SK-N-SH (cell line): ENCODE data around the gene CST11. TPM values are rescaled to one million over a fixed set of nuclear protein-coding genes. Genes with fewer than 3 reads are reported as not detected.

Source experiments
- CTCF ChIA-PET: fragments of 300-600, 350-600 bp; formaldehyde crosslinking; extraction: SDS; loops from one replicate; lab custom pipeline; 2021; lab: Yijun Ruan, JAX
- POLR2A ChIA-PET: fragments of 350-600 bp; sonication (Branson Sonifier 250); formaldehyde crosslinking; extraction: SDS; loops from one replicate; lab custom pipeline; 2020; ENCODE audit warnings: antibody characterized with exemption, inconsistent platforms; lab: Yijun Ruan, JAX
- DNase-seq: peaks from one replicate; pipeline ENCODE4 v3.0.0; 2012
- H2AFZ ChIP-seq: fragments of 200-600 bp; sonication (generic); 2 replicates; pipeline ENCODE4 v1.8.1; 2016; ENCODE audit warnings: antibody characterized with exemption, mild to moderate bottlenecking, low read depth
- H3F3A ChIP-seq: fragments of 200-600 bp; sonication (generic); replicated peaks from 2 replicates; pipeline ENCODE3; 2016; ENCODE audit warnings: antibody characterized with exemption, mild to moderate bottlenecking; ENCODE audit not compliant: insufficient read depth
- H3K27ac ChIP-seq, 2 experiments: fragments of 200-500 bp in 1 of 2; fragments of 200-600 bp in 1 of 2; sonication (Bioruptor generic) in 1 of 2; sonication (generic), shearing (Covaris generic) in 1 of 2; 2 replicates each; pipeline versions ENCODE4 v1.5.1 to v1.6.1; 2014 to 2016; ENCODE audit warnings: low read depth in 2 of 2, inconsistent platforms in 1 of 2, low read length in 1 of 2, mild to moderate bottlenecking in 1 of 2, mixed read lengths in 1 of 2
- H3K27me3 ChIP-seq: fragments of 200-600 bp; sonication (generic), shearing (Covaris generic); 2 replicates; pipeline ENCODE4 v1.6.1; 2016; ENCODE audit warnings: mixed run types; ENCODE audit not compliant: insufficient read depth
- H3K36me3 ChIP-seq, 2 experiments: fragments of 200-500 bp in 1 of 2; fragments of 200-600 bp in 1 of 2; sonication (Bioruptor generic) in 1 of 2; sonication (generic) in 1 of 2; replicated peaks in 1 of 2; 2 replicates each; pipeline versions ENCODE3 to v1.5.1; 2014 to 2016; ENCODE audit warnings: low read length in 1 of 2, mild to moderate bottlenecking in 1 of 2; ENCODE audit not compliant: insufficient read depth in 2 of 2, control insufficient read depth in 1 of 2
- H3K4me1 ChIP-seq, 2 experiments: fragments of 200-500 bp in 1 of 2; fragments of 200-600 bp in 1 of 2; sonication (Bioruptor generic) in 1 of 2; sonication (generic), shearing (Covaris generic) in 1 of 2; 2 replicates each; pipeline versions ENCODE4 v1.5.1 to v1.6.1; 2014 to 2016; ENCODE audit warnings: low read depth in 1 of 2, low read length in 1 of 2, mixed run types in 1 of 2; ENCODE audit not compliant: insufficient read depth in 2 of 2, control insufficient read depth in 1 of 2
- H3K4me2 ChIP-seq: fragments of 200-600 bp; sonication (generic), shearing (Covaris generic); 2 replicates; pipeline ENCODE4 v1.6.1; 2017; ENCODE audit warnings: mixed run types
- H3K4me3 ChIP-seq, 2 experiments: fragments of 200-500 bp in 1 of 2; fragments of 200-600 bp in 1 of 2; sonication (Bioruptor generic) in 1 of 2; sonication (generic), shearing (Covaris generic) in 1 of 2; 2 replicates each; pipeline versions ENCODE4 v1.5.1 to v1.8.1; 2014 to 2016; ENCODE audit warnings: low read depth in 2 of 2, inconsistent platforms in 1 of 2, low read length in 1 of 2, mild to moderate bottlenecking in 1 of 2, mixed read lengths in 1 of 2, moderate library complexity in 1 of 2
- H3K79me2 ChIP-seq: fragments of 200-600 bp; sonication (generic); 2 replicates; pipeline ENCODE4 v1.8.1; 2017; ENCODE audit warnings: mild to moderate bottlenecking; ENCODE audit not compliant: insufficient read depth
- H3K9ac ChIP-seq: fragments of 200-600 bp; sonication (generic); 2 replicates; pipeline ENCODE4 v1.6.1; 2017; ENCODE audit warnings: mixed run types
- H3K9me2 ChIP-seq: fragments of 200-600 bp; sonication (generic); 2 replicates; pipeline ENCODE4 v1.6.1; 2017; ENCODE audit warnings: mixed run types
- H3K9me3 ChIP-seq: fragments of 200-600 bp; sonication (generic); 2 replicates; pipeline ENCODE4 v1.6.1; 2017; ENCODE audit warnings: mixed run types, mild to moderate bottlenecking, moderate library complexity
- H4K20me1 ChIP-seq: fragments of 200-600 bp; sonication (generic); 2 replicates; pipeline ENCODE4 v1.6.1; 2017; ENCODE audit warnings: mild to moderate bottlenecking, mixed run types; ENCODE audit not compliant: insufficient read depth
- CHD2 ChIP-seq: fragments of 150-350 bp; IDR thresholded peaks from 2 replicates; pipeline ENCODE4 v1.6.1; 2018; ENCODE audit warnings: low read length; ENCODE audit not compliant: partially characterized antibody
- CTCF ChIP-seq: fragments of 200-600 bp; sonication (generic); IDR thresholded peaks from 2 replicates; pipeline ENCODE4 v1.6.1; 2017; ENCODE audit warnings: antibody characterized with exemption, mild to moderate bottlenecking, moderate library complexity
- ELF1 ChIP-seq: IDR thresholded peaks from 2 replicates; pipeline ENCODE4 v1.4.0; 2012
- EP300 ChIP-seq, 2 experiments: IDR thresholded peaks; 2 replicates each; pipeline versions ENCODE4 v1.4.0 to v1.6.1; 2012; ENCODE audit warnings: borderline replicate concordance in 1 of 2, low read depth in 1 of 2, low read length in 1 of 2
- EZH2phosphoT487 ChIP-seq: fragments of 200-600 bp; sonication (generic); IDR thresholded peaks from 2 replicates; pipeline ENCODE4 v1.6.1; 2017; ENCODE audit warnings: low read depth, mixed run types, mild to moderate bottlenecking, antibody characterized with exemption, moderate library complexity, borderline replicate concordance
- FOSL2 ChIP-seq: IDR thresholded peaks from 2 replicates; pipeline ENCODE4 v1.4.0; 2012; ENCODE audit warnings: low read depth, mild to moderate bottlenecking, moderate library complexity, borderline replicate concordance
- FOXM1 ChIP-seq: IDR thresholded peaks from 2 replicates; pipeline ENCODE4 v1.4.0; 2012; ENCODE audit warnings: low read depth, mild to moderate bottlenecking
- GATA2 ChIP-seq: sonication (generic); formaldehyde crosslinking; IDR thresholded peaks from 2 replicates; pipeline ENCODE4 v1.5.0; 2020; ENCODE audit warnings: mild to moderate bottlenecking, missing genetic modification reagents
- POLR2AphosphoS5 ChIP-seq: IDR thresholded peaks from 2 replicates; pipeline ENCODE4 v1.6.1; 2012; ENCODE audit warnings: low read depth, low read length
- RAD21 ChIP-seq: IDR thresholded peaks from 2 replicates; pipeline ENCODE4 v1.6.1; 2012; ENCODE audit warnings: mild to moderate bottlenecking, low read length
- RCOR1 ChIP-seq: fragments of 150-350 bp; IDR thresholded peaks from 2 replicates; pipeline ENCODE4 v1.6.1; 2017; ENCODE audit warnings: antibody characterized with exemption, low read length
- SIN3A ChIP-seq: IDR thresholded peaks from 2 replicates; pipeline ENCODE4 v1.6.1; 2012; ENCODE audit warnings: low read depth, mild to moderate bottlenecking, low read length, moderate library complexity, borderline replicate concordance
- SMC3 ChIP-seq: IDR thresholded peaks from 2 replicates; pipeline ENCODE4 v1.6.1; 2012; ENCODE audit warnings: low read depth, low read length, improper control_type of control experiment
- TAF1 ChIP-seq: IDR thresholded peaks from 2 replicates; pipeline ENCODE4 v1.6.1; 2012; ENCODE audit warnings: low read depth, mild to moderate bottlenecking, low read length, moderate library complexity, borderline replicate concordance
- TCF12 ChIP-seq: IDR thresholded peaks from 2 replicates; pipeline ENCODE4 v1.4.0; 2012
- TEAD4 ChIP-seq: IDR thresholded peaks from 2 replicates; pipeline ENCODE4 v1.4.0; 2012; ENCODE audit warnings: mild to moderate bottlenecking, borderline replicate concordance; ENCODE audit not compliant: insufficient read depth
- USF1 ChIP-seq: IDR thresholded peaks from 2 replicates; pipeline ENCODE4 v1.4.0; 2012; ENCODE audit warnings: low read depth, borderline replicate concordance
- USF2 ChIP-seq: fragments of 150-350 bp; IDR thresholded peaks from 2 replicates; pipeline ENCODE4 v1.6.1; 2017; ENCODE audit warnings: antibody characterized with exemption, low read length, low read depth, borderline replicate concordance
- WGBS: methylation state at CpG from one replicate; pipeline ENCODE4 v1.1.6; 2017; ENCODE audit warnings: low lambda C conversion rate; 5-methylcytosine and 5-hydroxymethylcytosine counted together
- polyA plus RNA-seq, 3 experiments: library from polyadenylated mRNA; depleted of rRNA; stranded (reverse); fragments of >200 nt; gene quantifications; 2 replicates each; pipeline ENCODE4 v1.2.3, GENCODE V29; 2012
- TF ChIP-seq, protein P1 (sequence below): IDR thresholded peaks from 2 replicates; pipeline ENCODE4 v1.4.0; 2012; ENCODE audit warnings: low read depth
- TF ChIP-seq, protein P2 (sequence below): IDR thresholded peaks from 2 replicates; pipeline ENCODE4 v1.6.1; 2012; ENCODE audit warnings: mild to moderate bottlenecking, low read depth, low read length, moderate library complexity

The CST11 gene
- polyA plus RNA-seq, 1 of the 3 experiments (the other 2 are of a cell fraction) = not detected

DNA sequence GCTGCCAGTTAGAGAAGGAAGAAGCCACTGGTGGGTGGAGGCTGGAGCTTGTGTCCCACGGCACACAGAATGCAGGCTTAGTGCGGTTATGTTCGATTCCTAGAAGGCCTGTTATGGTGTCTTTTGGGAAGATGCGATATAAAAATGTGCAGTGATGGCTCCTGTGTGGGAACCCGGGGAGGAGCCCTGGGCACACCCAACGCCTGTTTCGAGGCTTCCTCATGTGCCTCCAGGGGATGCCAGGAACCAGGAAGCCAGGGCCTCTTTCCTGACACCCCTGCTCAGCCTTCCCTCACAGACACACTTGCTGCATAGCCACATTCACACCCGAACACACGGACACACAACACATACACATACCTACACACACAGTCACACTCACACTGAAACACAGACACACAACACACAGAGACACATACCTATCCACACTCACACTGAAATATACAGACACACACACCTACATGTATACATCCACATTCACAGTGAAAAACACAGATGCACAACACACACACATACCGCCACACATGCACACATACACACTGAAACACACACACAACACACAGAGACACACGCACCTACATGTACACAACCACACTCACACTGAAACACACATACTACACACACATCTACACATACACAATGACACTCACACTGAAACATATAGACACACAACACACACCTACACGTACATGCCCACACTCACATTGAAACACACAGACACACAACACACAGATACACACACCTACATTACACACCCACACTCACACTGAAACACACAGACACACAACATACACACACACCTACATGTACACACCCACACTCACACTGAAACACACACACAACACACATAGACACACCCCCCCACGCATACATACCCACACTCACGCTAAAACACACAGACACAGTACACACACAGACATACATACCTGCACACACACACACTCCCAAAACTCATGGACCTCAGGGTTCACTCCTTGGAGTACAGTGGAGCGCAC lies 1.2 kb upstream of the CST11 start:
- Histone ChIP-seq H3K9ac (no peak overlapping the region), H3F3A (no peaks in the 10 kb centered on the region), H3K4me3 (no peak overlapping the region), H3K9me3 (no peaks in the 10 kb centered on the region), H3K36me3 (no peaks in the 10 kb centered on the region), H3K79me2 (no peaks in the 10 kb centered on the region), H3K27me3 (peaks cover 51% of the 10 kb centered on the region), H3K4me1 (no peaks in the 10 kb centered on the region)
- no peak for DNase-seq
- CTCF ChIA-PET = interaction anchor here (1.5 kb wide), 1 partner anchor 10 kb away, joined by 5 read pairs; no protein-coding TSS in a partner anchor
- WGBS = 42% methylated on average over 14 of the region's 15 CpGs
- TF ChIP-seq GATA2 (CRISPR knock-in tag) (no peak), USF2 (no peak), TCF12 (no peak), EP300 (IDR thresholded peaks at IDR 0.05; ENCODE audit: borderline replicate concordance in 1 of 2, low read depth in 1 of 2, low read length in 1 of 2) (no peak), ELF1 (no peak), EZH2phosphoT487 (no peak), RAD21 (no peak), SMC3 (no peak), TAF1 (no peak), CHD2 (no peak), CTCF (no peak), USF1 (no peak), POLR2AphosphoS5 (no peak), SIN3A (no peak), FOXM1 (no peak), FOSL2 (no peak), TEAD4 (no peak), RCOR1 (no peak)
- TF ChIP-seq, protein P1, sequence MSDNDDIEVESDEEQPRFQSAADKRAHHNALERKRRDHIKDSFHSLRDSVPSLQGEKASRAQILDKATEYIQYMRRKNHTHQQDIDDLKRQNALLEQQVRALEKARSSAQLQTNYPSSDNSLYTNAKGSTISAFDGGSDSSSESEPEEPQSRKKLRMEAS = no peak
- TF ChIP-seq, protein P2, sequence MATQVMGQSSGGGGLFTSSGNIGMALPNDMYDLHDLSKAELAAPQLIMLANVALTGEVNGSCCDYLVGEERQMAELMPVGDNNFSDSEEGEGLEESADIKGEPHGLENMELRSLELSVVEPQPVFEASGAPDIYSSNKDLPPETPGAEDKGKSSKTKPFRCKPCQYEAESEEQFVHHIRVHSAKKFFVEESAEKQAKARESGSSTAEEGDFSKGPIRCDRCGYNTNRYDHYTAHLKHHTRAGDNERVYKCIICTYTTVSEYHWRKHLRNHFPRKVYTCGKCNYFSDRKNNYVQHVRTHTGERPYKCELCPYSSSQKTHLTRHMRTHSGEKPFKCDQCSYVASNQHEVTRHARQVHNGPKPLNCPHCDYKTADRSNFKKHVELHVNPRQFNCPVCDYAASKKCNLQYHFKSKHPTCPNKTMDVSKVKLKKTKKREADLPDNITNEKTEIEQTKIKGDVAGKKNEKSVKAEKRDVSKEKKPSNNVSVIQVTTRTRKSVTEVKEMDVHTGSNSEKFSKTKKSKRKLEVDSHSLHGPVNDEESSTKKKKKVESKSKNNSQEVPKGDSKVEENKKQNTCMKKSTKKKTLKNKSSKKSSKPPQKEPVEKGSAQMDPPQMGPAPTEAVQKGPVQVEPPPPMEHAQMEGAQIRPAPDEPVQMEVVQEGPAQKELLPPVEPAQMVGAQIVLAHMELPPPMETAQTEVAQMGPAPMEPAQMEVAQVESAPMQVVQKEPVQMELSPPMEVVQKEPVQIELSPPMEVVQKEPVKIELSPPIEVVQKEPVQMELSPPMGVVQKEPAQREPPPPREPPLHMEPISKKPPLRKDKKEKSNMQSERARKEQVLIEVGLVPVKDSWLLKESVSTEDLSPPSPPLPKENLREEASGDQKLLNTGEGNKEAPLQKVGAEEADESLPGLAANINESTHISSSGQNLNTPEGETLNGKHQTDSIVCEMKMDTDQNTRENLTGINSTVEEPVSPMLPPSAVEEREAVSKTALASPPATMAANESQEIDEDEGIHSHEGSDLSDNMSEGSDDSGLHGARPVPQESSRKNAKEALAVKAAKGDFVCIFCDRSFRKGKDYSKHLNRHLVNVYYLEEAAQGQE = no peak
- TF ChIP-seq, all 33 proteins: peak for 0
- POLR2A ChIA-PET = no interaction called here
- no peak overlapping the region for H2AFZ ChIP-seq
- H4K20me1 ChIP-seq = no peaks in the 10 kb centered on the region
- no peak overlapping the region for H3K27ac ChIP-seq
- no peak overlapping the region for H3K4me2 ChIP-seq
- no peaks in the 10 kb centered on the region for H3K9me2 ChIP-seq
